ENCODE results near the gene GABRB1. TPM values are rescaled to one million over a fixed set of nuclear protein-coding genes. Genes with fewer than 3 reads are reported as not detected.

GABRB1 gene
- total and polyA plus RNA-seq, 5 donors from 2014 or later, result not detected

DNA sequence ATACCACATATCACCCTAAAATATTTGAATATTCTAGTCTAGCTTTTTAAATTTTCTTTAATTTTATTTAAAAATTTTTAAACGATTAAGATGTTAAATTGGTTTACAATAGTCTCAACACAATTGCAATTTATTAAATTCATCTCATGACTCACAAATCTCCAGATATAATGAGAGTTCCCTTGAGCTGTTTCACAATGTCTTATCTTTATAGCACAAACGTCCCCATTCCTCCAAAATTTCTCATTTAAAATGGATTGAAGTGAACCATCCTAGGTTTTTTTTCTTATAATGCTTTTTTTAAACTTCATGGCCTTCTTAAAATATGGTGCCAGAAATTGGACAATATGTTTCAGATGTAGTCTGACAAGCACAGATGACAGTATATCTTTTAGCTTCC, 204.4 kb downstream of the GABRB1 start:
- H3K36me3 ChIP-seq (ENCODE audit: control insufficient read depth, insufficient read depth, low read length), result no peaks in the 10 kb centered on the region
- H3K4me1 Mint-ChIP-seq, result no peaks in the 10 kb centered on the region
- H3K27me3 ChIP-seq (ENCODE audit: control insufficient read depth, insufficient read depth, low read length), result no peaks in the 10 kb centered on the region
- no peak overlapping the region for H3K4me3 Mint-ChIP-seq
- ATAC-seq (ENCODE audit: low read depth in 2 of 2), result no peak
- H3K27ac Mint-ChIP-seq, result no peak overlapping the region
- peaks cover 4% of the 10 kb centered on the region for H3K27me3 Mint-ChIP-seq
- H3K9me3 Mint-ChIP-seq, result peaks cover 0 to 1% (median 0%) of the 10 kb centered on the region in 7 donors
- H3K4me1 ChIP-seq (ENCODE audit: control insufficient read depth, insufficient read depth, low read length, poor library complexity, severe bottlenecking), result no peaks in the 10 kb centered on the region
- no peaks in the 10 kb centered on the region for H3K9me3 ChIP-seq (ENCODE audit: control insufficient read depth in 2 of 2, low read length in 2 of 2)
- no peaks in the 10 kb centered on the region for H3K36me3 Mint-ChIP-seq
- H3K4me3 ChIP-seq (ENCODE audit: low read depth, low read length), result no peak overlapping the region
- H3K27ac ChIP-seq (ENCODE audit: insufficient read depth, low read length, poor library complexity, severe bottlenecking), result no peak overlapping the region
- DNase-seq, result no peak

DNA sequence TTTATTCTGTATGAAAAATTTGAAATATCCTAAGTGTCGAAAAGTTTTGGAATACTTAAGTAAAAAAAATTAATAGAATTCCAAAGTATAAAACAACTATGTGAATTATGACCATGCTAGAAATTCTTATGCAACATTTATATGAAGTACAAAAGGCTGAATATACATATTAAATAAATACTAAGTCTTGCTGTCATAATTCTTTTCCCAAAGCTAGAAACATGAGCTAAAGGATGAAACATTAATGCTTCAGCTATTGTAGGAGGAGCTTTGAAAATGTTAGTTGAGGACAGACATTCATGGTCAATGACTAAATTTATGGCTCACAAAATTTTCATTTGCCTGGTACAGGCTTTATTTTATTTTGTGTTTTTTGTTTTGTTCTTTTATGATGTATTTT, 207.3 kb downstream of the GABRB1 start:
- H3K27me3 ChIP-seq (ENCODE audit: control insufficient read depth, insufficient read depth, low read length), result no peaks in the 10 kb centered on the region
- H3K27ac Mint-ChIP-seq, result no peak overlapping the region
- H3K9me3 Mint-ChIP-seq, result peaks cover 0 to 2% (median 0%) of the 10 kb centered on the region in 7 donors
- H3K4me3 Mint-ChIP-seq, result no peak overlapping the region
- ATAC-seq (ENCODE audit: low read depth in 2 of 2) (no peak), DNase-seq (no peak)
- H3K4me1 Mint-ChIP-seq, result no peaks in the 10 kb centered on the region
- peaks cover 4% of the 10 kb centered on the region for H3K27me3 Mint-ChIP-seq
- H3K4me1 ChIP-seq (ENCODE audit: control insufficient read depth, insufficient read depth, low read length, poor library complexity, severe bottlenecking), result no peaks in the 10 kb centered on the region
- no peaks in the 10 kb centered on the region for H3K36me3 Mint-ChIP-seq
- H3K27ac ChIP-seq (ENCODE audit: insufficient read depth, low read length, poor library complexity, severe bottlenecking), result no peak overlapping the region
- no peaks in the 10 kb centered on the region for H3K36me3 ChIP-seq (ENCODE audit: control insufficient read depth, insufficient read depth, low read length)
- no peaks in the 10 kb centered on the region for H3K9me3 ChIP-seq (ENCODE audit: control insufficient read depth in 2 of 2, low read length in 2 of 2)
- H3K4me3 ChIP-seq (ENCODE audit: low read depth, low read length), result no peak overlapping the region

DNA sequence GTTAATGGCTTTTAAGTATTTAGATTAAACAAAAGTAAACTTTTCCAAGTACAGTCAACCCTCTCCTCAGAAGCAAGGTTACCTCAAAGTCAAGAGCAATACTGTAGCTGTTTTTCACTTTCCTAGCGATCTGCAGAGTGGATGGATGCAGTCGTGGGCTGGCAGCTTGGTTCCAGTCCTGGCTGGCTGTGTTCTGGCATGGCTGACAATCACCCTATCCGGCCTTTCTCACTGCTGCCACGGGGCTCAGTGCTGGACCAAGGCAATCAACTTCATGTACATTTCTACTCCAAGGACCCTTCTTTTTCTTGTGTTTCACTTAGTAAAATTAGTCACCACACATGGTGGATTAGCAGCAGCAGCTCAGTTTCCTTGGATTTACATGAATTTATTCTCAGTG, 208.3 kb downstream of the GABRB1 start:
- DNase-seq (no peak), ATAC-seq (ENCODE audit: low read depth in 2 of 2) (no peak)
- Mint-ChIP-seq H3K27ac (no peak overlapping the region), H3K27me3 (no peaks in the 10 kb centered on the region), H3K9me3 (peaks cover 0 to 3% (median 0%) of the 10 kb centered on the region in 7 donors), H3K4me3 (no peak overlapping the region), H3K4me1 (no peaks in the 10 kb centered on the region), H3K36me3 (no peaks in the 10 kb centered on the region)
- no peaks in the 10 kb centered on the region for H3K9me3 ChIP-seq (ENCODE audit: control insufficient read depth in 2 of 2, low read length in 2 of 2)
- no peaks in the 10 kb centered on the region for H3K27me3 ChIP-seq (ENCODE audit: control insufficient read depth, insufficient read depth, low read length)
- no peak overlapping the region for H3K27ac ChIP-seq (ENCODE audit: insufficient read depth, low read length, poor library complexity, severe bottlenecking)
- no peaks in the 10 kb centered on the region for H3K4me1 ChIP-seq (ENCODE audit: control insufficient read depth, insufficient read depth, low read length, poor library complexity, severe bottlenecking)
- no peak overlapping the region for H3K4me3 ChIP-seq (ENCODE audit: low read depth, low read length)
- no peaks in the 10 kb centered on the region for H3K36me3 ChIP-seq (ENCODE audit: control insufficient read depth, insufficient read depth, low read length)

DNA sequence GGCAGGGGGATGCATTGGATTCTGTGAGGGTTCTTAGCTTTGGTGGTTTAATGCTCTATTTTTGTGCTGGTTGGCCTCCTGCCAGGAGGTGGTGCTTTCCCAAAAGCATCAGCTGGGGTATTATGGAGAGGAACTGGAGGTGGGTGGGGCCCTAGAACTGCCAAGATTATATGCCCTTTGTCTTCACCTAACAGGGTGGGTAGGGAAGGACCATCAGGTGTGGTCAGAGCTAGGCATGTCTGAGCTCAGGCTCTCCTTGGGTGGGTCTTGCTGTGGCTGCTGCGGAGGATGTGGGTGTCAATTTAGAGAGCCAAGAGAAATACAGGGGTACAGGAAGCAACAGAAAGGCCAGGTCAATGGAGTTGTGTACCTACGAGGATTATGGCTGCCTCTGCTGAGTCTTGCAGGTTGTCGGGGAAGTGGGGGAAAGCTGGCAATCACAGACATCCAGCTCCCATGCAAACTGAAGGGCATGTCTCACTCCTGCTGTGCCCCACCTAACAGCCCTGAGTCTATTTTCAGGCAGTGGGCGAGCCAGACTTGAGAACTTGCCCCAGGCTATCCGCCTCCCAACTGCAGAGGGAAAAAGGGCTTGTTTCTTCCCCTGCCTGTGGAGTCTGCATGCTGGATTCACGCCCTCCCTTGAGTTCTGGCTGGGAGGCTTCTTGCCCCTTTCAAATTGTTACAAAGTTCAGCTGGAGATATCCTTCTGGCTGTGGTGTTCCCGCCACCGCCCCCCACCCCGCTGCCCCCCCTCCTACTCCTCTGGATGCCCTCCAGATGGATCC, 220.2 kb downstream of the GABRB1 start:
- Mint-ChIP-seq H3K4me3 (no peak overlapping the region), H3K4me1 (no peaks in the 10 kb centered on the region), H3K36me3 (no peaks in the 10 kb centered on the region), H3K9me3 (peaks cover 0 to 6% (median 2%) of the 10 kb centered on the region in 7 donors), H3K27me3 (no peaks in the 10 kb centered on the region), H3K27ac (no peak overlapping the region)
- no peaks in the 10 kb centered on the region for H3K4me1 ChIP-seq (ENCODE audit: control insufficient read depth, insufficient read depth, low read length, poor library complexity, severe bottlenecking)
- ATAC-seq (ENCODE audit: low read depth in 2 of 2) (no peak), DNase-seq (no peak)
- no peaks in the 10 kb centered on the region for H3K36me3 ChIP-seq (ENCODE audit: control insufficient read depth, insufficient read depth, low read length)
- H3K9me3 ChIP-seq (ENCODE audit: control insufficient read depth in 2 of 2, low read length in 2 of 2), result no peaks in the 10 kb centered on the region
- H3K27me3 ChIP-seq (ENCODE audit: control insufficient read depth, insufficient read depth, low read length), result no peaks in the 10 kb centered on the region
- no peak overlapping the region for H3K4me3 ChIP-seq (ENCODE audit: low read depth, low read length)
- no peak overlapping the region for H3K27ac ChIP-seq (ENCODE audit: insufficient read depth, low read length, poor library complexity, severe bottlenecking)

DNA sequence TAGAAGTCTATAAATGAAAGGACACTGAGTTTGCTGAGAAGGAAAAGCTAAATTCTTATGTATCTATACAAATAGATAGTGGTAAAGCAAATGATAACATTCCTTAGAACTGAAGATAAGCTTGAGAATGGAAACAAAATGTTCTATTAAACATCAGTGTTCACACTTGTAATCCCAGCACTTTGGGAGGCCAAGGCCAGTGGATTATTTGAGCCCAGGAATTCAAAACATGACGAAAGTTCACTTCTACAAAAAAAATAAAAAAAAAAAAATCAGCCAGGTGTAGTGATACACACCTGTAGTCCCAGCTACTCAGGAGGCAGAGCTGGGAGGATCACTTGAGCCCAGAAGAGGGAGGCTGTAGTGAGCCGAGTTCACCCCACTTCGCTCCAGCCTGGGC, 232.4 kb downstream of the GABRB1 start:
- peaks cover 0 to 7% (median 0%) of the 10 kb centered on the region in 7 donors for H3K9me3 Mint-ChIP-seq
- ATAC-seq (ENCODE audit: low read depth in 2 of 2) (no peak), DNase-seq (no peak)
- no peak overlapping the region for H3K27ac Mint-ChIP-seq
- Histone ChIP-seq H3K4me1 (ENCODE audit: control insufficient read depth, insufficient read depth, low read length, poor library complexity, severe bottlenecking) (no peaks in the 10 kb centered on the region), H3K27ac (ENCODE audit: insufficient read depth, low read length, poor library complexity, severe bottlenecking) (no peak overlapping the region), H3K9me3 (ENCODE audit: control insufficient read depth in 2 of 2, low read length in 2 of 2) (no peaks in the 10 kb centered on the region), H3K27me3 (ENCODE audit: control insufficient read depth, insufficient read depth, low read length) (no peaks in the 10 kb centered on the region), H3K4me3 (ENCODE audit: low read depth, low read length) (no peak overlapping the region), H3K36me3 (ENCODE audit: control insufficient read depth, insufficient read depth, low read length) (no peaks in the 10 kb centered on the region)
- H3K27me3 Mint-ChIP-seq, result no peaks in the 10 kb centered on the region
- H3K4me1 Mint-ChIP-seq, result no peaks in the 10 kb centered on the region
- H3K4me3 Mint-ChIP-seq, result no peak overlapping the region
- no peaks in the 10 kb centered on the region for H3K36me3 Mint-ChIP-seq

DNA sequence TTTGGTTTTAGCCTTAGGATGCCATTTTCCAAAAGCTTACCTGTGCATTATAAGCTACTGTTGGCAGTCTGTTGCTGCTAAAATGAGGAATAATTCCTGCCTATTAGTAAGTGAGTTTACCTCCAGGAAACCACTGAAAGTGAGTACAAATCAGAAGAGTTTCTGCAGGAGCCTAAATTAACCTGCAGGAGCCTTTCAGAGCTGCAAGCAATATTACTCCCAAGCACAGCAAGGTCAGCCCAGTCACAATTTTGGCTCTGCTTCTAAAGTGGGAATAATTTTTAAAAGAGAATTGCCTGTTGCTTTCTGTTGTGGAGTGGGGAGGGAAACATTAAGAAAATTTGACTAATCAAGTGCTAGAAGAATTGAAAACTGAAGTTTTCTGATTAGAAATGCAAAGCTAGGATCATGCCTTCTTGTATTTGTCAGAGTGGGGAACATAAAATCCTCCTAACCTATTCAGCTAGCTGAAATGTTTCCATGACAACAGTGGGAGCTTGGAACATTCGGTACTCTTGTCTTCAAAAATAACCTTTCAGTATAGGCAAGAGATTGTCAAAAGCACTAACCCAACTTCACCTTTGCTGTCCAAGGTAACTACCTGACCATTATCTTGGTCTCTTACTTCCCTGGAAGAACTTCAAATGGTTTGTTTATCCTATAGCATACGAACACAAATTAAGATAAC, 239.0 kb downstream of the GABRB1 start:
- Histone ChIP-seq H3K36me3 (ENCODE audit: control insufficient read depth, insufficient read depth, low read length) (no peaks in the 10 kb centered on the region), H3K9me3 (ENCODE audit: control insufficient read depth in 2 of 2, low read length in 2 of 2) (no peaks in the 10 kb centered on the region), H3K27me3 (ENCODE audit: control insufficient read depth, insufficient read depth, low read length) (no peaks in the 10 kb centered on the region), H3K4me3 (ENCODE audit: low read depth, low read length) (no peak overlapping the region), H3K27ac (ENCODE audit: insufficient read depth, low read length, poor library complexity, severe bottlenecking) (no peak overlapping the region), H3K4me1 (ENCODE audit: control insufficient read depth, insufficient read depth, low read length, poor library complexity, severe bottlenecking) (no peaks in the 10 kb centered on the region)
- ATAC-seq (ENCODE audit: low read depth in 2 of 2) (no peak), DNase-seq (no peak)
- Mint-ChIP-seq H3K36me3 (no peaks in the 10 kb centered on the region), H3K9me3 (peaks cover 0 to 3% (median 0%) of the 10 kb centered on the region in 7 donors), H3K27me3 (no peaks in the 10 kb centered on the region), H3K4me1 (no peaks in the 10 kb centered on the region), H3K4me3 (no peak overlapping the region), H3K27ac (no peak overlapping the region)

DNA sequence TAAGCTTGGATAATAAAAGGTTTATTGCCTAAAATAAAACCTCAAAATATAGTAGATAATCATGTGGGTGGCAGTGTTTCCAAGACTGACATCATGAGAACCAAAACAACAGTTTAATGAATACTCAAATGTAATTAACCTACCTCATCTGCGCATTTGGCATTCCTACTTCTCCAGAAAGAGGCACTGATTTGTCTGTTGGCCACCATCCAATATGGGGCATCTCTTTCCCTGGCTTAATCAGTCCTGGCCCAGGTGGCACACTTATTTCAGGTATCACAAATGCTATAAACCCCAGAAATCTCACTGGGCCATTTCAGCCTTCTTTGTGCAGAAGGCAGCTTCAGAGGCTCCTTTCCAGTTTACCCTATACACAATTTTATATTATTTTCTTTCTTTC, 239.9 kb downstream of the GABRB1 start:
- Histone ChIP-seq H3K4me1 (ENCODE audit: control insufficient read depth, insufficient read depth, low read length, poor library complexity, severe bottlenecking) (no peaks in the 10 kb centered on the region), H3K36me3 (ENCODE audit: control insufficient read depth, insufficient read depth, low read length) (no peaks in the 10 kb centered on the region), H3K9me3 (ENCODE audit: control insufficient read depth in 2 of 2, low read length in 2 of 2) (no peaks in the 10 kb centered on the region), H3K27ac (ENCODE audit: insufficient read depth, low read length, poor library complexity, severe bottlenecking) (no peak overlapping the region), H3K4me3 (ENCODE audit: low read depth, low read length) (no peak overlapping the region), H3K27me3 (ENCODE audit: control insufficient read depth, insufficient read depth, low read length) (no peaks in the 10 kb centered on the region)
- no peak overlapping the region for H3K27ac Mint-ChIP-seq
- H3K27me3 Mint-ChIP-seq, result no peaks in the 10 kb centered on the region
- no peaks in the 10 kb centered on the region for H3K4me1 Mint-ChIP-seq
- DNase-seq, result no peak
- H3K36me3 Mint-ChIP-seq, result no peaks in the 10 kb centered on the region
- H3K4me3 Mint-ChIP-seq, result no peak overlapping the region
- peaks cover 0 to 2% (median 0%) of the 10 kb centered on the region in 7 donors for H3K9me3 Mint-ChIP-seq
- ATAC-seq (ENCODE audit: low read depth in 2 of 2), result no peak

DNA sequence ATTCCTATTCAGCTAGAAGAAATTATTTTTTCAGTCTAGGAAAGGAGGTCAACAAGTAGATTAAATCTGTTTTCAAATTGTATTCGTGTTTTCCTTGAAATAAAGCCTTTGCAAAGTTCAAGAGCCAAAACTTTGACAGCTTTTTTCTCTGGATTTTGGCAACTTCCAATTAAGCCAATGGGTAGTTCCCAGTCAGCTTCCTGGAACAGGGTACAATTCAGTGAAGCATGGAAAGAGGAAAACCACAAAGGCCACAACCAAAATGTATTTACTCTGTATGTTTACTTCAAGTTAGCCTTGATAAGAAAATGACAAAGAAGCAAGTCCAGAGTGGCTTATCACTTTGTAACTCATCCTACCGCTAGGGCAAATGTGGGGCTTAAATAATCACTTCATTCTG, 243.5 kb downstream of the GABRB1 start:
- ATAC-seq (ENCODE audit: low read depth in 2 of 2) (no peak), DNase-seq (no peak)
- Histone ChIP-seq H3K27ac (ENCODE audit: insufficient read depth, low read length, poor library complexity, severe bottlenecking) (no peak overlapping the region), H3K9me3 (ENCODE audit: control insufficient read depth in 2 of 2, low read length in 2 of 2) (no peaks in the 10 kb centered on the region), H3K4me3 (ENCODE audit: low read depth, low read length) (no peak overlapping the region), H3K27me3 (ENCODE audit: control insufficient read depth, insufficient read depth, low read length) (no peaks in the 10 kb centered on the region), H3K4me1 (ENCODE audit: control insufficient read depth, insufficient read depth, low read length, poor library complexity, severe bottlenecking) (no peaks in the 10 kb centered on the region), H3K36me3 (ENCODE audit: control insufficient read depth, insufficient read depth, low read length) (no peaks in the 10 kb centered on the region)
- Mint-ChIP-seq H3K4me3 (no peak overlapping the region), H3K9me3 (peaks cover 0 to 3% (median 0%) of the 10 kb centered on the region in 7 donors), H3K4me1 (no peaks in the 10 kb centered on the region), H3K27me3 (no peaks in the 10 kb centered on the region), H3K27ac (no peak overlapping the region), H3K36me3 (no peaks in the 10 kb centered on the region)
